HG03439 (cell line): ENCODE results near the gene CCDC85A.

ENCODE experiments used
- ATAC-seq: cut with Tn5 transposase; IDR thresholded peaks from one replicate; pipeline ENCODE4 v1.9.1; 2021; ENCODE audit warnings: mild to moderate bottlenecking, moderate library complexity; ENCODE audit not compliant: unreplicated experiment

CCDC85A gene

DNA sequence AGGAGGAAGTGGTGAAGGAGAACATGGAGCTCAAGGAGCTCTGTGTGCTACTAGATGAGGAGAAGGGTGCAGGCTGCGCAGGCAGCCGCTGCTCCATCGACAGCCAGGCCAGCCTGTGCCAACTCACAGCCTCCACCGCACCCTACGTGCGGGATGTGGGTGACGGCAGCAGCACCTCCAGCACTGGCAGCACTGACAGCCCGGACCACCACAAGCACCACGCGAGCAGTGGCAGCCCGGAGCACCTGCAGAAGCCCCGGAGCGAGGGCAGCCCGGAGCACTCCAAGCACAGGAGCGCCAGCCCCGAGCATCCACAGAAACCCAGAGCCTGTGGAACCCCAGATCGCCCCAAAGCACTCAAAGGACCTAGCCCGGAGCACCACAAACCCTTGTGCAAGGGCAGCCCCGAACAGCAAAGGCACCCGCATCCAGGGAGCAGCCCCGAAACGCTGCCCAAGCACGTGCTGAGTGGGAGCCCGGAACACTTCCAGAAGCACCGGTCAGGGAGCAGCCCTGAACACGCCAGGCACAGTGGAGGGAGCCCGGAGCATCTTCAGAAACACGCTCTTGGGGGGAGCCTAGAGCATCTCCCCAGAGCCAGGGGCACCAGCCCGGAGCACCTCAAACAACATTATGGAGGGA lies 9.0 kb downstream of the CCDC85A start:
- ATAC-seq, result no peak

DNA sequence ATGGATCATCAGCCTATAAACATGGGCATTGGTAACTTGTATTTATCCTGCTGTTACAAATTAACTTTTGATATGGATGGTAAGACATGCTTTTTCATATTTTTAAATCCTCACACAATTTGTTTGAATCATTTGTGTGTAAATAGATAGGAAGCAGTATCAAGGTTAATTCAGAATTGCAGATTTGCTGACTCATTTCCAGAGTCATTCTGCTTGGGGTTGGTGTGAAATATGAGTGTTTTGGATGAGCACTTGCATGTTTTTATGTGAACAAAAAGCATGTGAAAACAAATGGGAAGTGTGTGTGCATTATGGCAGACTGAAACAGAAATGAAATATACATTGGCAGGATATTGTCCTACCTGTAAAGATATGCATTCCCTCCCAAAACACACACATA lies 11.8 kb downstream of the CCDC85A start:
- no peak for ATAC-seq

DNA sequence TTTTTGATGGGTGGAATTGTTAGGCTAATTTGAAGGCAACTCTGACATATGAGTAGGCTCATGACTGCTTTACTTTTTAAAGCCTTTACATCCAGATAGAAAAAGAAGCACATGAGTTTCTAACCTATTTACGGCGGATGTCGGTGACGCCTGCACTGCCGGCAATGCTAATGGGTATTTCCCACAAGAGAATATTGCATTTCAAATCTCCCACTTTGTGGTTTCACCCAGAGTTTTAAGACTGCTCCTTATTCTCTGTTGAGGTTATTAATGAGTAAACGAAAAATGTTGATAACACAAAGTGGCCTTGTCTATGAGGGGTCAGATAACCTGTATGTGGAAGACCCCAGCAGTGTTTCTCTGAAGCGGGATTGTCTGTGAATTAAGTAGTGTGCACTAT lies 14.0 kb downstream of the CCDC85A start:
- ATAC-seq, result no peak

DNA sequence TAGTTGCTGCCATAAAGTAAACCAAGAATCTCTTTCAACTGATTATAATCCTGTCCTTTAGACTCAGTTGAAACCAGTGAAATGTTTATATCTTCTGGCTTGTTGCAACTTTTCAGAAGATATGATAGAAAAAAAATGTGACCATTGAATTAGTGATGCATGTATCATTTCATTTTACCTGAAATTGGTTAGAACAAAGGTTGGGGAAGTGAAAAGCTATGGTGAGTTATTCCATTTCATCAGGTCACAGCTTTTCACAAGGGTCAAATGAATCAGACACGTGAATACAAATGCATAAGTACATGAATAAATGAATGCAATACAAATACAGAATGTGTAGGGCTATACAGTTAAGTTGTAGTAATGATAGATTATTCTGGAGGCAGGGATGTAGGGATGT lies 15.1 kb downstream of the CCDC85A start:
- no peak for ATAC-seq

DNA sequence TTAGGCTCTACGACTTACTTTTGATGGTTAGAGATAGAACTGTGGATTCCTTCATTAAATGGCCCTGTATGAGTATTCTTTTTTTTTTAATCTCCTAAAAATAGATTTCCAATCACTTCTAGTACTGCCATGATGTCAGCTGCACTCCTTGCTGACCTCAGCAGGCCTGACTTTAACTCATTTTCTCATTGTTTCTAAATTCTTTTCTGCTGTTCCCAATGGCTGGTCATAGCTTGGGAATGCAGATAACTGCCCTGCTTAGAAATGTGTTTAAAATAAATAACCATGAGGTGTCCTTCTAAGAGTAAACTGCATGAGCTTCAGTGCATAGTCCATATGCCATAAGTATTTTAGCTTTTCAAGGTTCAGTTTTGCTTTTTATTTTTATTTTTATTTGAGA lies 15.7 kb downstream of the CCDC85A start:
- ATAC-seq, result no peak

DNA sequence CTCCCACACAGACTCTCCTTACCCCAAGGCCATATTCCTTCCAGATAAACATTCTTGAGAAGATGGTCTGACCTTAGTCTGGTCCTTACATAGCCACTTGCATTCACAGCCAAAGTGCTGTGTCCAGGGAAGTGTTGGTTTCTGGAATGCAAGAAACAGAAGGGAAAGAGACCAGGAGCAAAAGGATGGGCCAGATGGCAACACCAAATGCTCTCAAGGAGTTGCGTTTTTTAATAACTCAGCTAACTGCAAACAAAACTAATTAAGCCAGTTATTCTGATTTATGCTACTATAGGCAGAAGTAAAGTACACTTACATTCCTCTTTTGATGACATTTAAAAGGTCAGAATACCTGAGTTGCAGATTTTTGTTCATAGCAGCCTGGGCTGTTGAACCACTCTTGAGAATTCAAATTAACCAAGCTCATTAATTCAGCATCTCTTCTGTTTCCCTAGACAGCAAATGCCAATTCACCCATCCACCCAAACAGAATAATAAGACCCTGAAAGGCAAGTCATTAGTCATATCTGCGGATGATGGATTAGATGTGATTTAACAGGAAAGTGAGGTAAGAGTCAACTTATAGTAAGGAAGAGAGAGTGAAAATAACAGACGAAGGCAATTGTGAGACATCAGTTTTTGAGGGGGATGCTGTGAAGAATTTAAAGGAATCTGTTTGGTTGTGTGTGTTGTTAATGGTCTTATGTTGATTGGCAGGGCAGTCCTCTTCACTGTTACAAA lies 18.8 kb downstream of the CCDC85A start:
- no peak for ATAC-seq

DNA sequence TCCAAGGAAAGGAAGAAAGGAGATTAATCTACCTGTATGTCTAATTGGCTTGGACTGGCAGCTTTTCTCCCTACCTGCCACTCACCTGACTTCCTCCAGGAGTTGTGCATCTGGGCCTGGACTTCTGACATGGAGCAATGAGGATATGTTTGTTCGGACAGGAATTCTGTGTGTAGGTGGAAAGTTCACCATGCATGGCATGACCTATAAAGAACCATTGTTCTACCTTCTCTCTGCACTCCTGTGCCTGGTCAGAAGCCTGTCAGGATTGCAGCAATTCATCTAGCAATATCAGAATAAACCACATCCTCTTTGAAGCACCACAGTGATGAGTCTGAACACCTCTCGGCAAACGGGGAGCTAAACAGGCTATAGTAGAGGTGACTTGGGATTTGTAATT lies 20.8 kb downstream of the CCDC85A start:
- ATAC-seq, result no peak

DNA sequence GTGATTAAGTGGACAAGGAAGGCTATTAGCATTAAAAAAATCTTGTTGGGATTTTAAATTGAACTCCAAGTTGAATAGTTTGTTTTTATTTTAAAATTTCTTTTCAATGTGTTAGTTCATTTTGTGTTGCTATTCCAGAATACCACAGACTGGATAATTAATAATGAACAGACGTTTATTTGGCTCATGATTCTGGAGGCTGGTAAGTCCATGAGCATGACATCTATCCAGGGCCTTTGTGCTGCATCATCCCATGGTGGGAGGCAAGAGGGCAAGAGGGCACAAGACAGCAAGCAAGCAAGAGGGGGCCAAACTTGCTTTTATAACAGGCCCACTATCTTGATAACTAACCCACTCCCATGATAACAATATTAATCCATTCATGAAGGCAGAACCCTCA lies 22.5 kb downstream of the CCDC85A start:
- ATAC-seq, result no peak

DNA sequence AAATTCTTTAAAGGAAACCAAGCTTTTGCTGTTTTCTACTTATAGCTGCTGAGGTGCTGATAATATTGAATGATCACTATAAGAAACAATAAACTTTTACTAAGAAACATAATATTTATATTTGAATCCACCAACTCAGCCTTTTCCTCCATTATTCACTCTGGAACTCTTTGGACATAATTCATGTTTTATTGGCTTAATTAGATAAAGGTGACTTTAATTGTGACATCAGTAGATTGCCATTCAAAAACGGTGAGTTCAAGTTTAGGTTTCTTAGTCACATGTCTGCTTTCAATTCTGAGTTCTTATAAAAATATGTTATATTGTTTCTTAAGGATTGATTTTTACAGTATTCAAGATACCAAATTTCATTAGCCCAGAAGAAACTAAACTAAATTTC lies 24.0 kb downstream of the CCDC85A start:
- ATAC-seq, result no peak

DNA sequence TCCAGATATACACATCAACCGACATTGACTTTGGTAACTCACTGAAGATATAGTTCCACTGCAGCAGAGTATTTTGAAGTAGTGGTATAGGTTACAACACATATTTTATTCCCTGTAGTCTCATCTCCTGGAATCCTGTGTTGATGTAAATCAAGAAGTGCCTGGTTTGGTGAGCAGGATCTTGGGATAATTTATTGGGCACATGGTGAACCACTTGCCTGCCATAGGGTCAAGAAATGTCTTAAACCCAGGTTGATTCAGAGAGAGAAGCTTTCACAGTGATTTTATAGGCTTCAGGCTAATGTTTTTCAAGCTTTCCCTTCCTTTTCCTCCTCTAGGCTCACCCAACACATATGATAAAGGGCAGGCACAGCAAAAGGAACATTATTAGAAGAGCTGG lies 24.6 kb downstream of the CCDC85A start:
- ATAC-seq, result no peak

DNA sequence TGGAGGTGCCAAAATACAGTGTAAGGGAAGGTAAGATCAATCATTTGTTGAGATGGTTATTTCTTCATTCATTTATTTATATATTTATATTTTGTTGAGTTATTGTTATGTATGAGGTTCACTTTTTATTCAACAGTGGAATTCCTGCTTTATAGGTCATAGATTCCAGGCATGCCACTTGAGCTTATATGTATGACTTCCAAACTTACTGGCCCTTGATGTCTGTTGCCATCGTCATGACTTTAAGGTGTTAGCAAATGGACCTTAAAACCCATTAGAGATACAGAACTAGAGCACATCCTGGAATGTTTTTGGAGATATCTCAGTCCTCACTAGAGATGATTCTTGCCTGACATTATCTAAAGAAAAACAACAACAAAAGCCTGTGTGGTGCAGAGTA lies 25.9 kb downstream of the CCDC85A start:
- ATAC-seq, result no peak

DNA sequence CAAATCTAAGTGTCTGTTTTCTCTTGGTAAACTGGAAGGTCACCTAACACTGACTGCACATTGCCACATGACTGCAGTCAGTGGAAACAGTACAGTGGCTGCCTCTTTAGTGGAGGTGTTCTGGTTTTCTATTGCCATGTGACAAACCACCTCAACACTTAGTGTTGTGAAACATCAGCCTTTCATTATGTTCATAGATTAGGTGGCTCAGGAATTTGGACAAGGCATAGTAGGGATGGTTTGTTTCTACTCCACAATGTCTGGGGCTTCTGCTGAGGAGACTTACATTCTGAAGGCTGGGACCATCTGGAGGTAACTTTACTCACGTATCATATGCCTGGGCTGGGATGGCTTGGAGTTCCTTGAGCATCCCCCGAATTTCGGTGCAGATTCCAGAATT lies 26.5 kb downstream of the CCDC85A start:
- no peak for ATAC-seq

DNA sequence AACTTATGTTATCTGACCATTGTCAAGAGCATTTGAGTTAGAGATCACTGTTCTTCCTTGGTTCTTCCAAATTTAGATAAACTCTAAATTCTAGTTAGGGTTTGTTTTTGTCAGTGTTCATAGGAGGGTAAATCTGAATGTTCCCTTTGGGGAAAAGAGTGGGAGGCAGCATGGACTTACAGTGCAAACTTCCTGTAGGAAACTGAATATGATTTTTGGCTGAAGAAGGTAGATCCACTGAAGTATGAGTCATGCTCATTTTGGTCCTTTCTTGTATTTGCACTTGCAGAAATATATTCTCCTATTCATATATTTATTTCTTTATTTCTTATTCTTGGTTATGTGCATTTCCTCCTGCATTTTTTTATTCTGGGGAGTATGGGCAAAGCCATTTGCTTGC lies 27.3 kb downstream of the CCDC85A start:
- no peak for ATAC-seq

DNA sequence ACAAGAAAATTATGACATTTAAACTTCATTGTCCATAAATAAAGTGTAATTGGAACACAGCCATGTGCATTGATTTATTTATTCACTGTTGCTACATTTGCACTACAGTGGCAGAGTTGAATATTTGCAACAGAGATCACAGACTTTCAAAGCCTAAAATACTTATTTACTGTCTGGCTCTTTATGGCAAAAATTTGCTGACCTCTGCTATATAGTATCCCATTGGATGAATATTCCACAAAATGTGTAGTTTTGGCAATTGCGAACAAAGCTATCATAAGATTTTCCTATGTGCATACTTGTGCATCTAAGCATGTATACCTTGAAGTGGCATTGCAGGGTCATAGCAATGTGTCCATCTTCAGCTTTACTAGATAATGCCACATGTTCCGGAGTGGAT lies 32.1 kb downstream of the CCDC85A start:
- ATAC-seq, result no peak

DNA sequence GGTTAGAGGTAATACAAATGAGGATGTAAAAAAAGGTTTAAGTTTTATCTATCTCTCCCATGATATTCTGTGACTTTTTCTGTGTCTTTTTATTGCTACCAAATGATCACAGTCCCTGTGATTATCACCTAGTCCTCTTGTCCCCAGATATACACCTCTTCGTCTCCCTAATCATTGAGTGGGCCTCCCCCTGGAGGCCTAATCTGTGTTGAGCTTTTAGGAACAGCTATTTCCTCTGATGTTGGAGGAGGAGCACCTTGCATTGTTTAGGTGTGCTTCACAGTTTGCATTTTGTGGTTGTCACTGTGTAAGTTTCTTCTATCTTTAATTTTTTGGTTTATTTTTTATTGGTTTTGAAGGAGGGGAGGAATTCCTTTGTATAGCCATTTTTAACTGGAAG lies 33.3 kb downstream of the CCDC85A start:
- ATAC-seq, result no peak

DNA sequence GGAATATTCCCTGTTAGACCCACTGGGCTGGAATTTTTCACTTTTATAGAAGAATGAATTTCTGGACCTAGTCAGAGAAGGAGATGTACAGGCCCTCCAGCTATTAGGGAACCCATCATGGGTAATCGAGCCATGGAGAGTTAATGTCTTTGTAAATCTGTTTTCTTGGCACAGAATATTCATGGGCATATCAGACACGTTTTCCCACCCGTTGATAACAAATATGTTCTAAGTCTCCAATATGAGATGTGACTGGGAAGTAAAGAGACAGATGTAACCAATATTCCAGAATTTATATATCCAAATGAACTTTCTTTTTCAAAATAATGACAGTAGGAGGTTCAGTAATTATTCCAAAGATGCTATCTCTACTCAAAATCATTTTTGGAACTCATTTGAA lies 38.7 kb downstream of the CCDC85A start:
- ATAC-seq, result no peak

DNA sequence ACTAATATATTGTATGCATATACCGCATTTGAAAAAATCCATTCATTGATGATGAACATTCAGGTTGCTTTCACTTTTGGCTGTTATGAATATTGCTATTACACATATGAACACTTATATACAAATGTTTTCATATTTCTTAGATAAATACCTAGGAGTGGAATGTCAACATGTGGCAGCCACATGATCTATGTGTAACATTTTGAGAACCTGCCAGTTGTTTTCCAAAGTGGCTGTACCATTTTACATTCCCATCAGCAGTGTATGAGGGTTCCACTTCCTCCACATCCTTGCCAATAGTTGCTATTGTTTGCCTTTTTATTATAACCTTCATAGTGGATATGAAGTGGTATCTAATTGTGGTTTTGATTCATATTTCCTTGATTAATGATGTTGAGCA lies 40.5 kb downstream of the CCDC85A start:
- ATAC-seq, result no peak

DNA sequence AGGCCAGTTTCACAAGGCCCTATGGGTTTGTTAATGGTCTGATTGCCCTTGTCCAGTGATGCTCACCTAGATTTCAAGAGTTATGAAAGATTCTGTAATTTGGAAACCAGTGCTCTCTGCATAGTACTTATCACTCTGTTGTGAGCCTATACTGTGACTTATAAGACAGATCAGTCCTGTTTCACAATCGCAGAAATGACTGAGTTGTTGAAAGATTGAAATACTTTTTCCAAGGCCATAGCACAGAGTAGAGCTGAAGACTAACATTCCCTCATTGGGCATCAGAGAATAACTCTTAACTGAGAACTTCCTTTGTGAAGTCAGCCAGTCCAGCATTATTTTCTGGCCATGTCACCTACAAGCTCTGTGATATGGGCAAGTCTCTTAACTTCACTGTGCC lies 44.0 kb downstream of the CCDC85A start:
- no peak for ATAC-seq

DNA sequence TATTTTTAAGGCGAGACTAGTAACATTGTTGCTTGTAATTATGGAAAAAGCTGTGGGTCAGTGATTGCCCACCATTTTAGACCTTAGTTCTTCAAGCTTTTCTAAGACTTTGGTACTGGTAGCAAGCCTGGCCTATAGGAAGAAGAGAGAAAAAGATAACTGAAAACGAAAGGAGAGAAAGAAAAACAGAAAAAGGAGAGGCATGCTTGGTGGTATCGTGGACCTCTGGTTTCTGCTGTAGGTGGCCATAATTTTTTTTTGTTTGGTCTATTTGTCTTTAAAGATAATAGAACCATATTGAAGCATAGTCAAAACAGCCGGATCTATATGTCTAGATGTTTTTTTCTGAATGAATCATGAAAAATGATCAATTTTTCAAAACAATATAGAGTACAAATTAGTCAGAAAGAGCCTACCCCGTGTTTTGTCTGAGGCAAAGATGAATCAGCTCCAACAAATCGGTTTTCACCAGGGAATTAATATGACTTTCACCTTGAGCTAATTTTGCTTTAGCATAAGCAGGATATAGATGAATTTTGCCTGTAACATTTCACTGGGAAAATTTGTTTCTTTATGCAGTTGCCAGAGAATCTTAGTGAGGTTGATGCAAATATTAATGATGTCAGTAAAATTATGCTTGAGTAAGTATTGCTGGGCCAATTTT lies 45.7 kb downstream of the CCDC85A start:
- ATAC-seq, result no peak

DNA sequence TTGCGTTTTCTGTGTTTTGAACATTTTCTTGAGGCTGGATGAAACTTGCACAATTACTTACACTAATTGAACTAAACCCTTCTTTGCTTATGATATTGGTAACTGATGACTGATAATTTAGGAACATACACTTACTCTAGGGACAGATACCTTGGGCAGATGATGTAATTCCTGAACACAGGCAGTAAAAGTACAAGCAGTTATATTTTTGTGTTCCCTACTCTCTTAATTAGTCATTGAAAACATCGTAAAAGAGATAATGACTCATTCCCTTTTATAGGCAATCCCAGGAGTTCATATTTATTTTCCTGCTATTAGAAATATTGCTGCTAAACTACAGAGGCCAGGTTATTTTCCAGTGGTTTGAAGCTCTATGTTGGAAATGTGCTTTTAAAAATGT lies 46.4 kb downstream of the CCDC85A start:
- no peak for ATAC-seq

DNA sequence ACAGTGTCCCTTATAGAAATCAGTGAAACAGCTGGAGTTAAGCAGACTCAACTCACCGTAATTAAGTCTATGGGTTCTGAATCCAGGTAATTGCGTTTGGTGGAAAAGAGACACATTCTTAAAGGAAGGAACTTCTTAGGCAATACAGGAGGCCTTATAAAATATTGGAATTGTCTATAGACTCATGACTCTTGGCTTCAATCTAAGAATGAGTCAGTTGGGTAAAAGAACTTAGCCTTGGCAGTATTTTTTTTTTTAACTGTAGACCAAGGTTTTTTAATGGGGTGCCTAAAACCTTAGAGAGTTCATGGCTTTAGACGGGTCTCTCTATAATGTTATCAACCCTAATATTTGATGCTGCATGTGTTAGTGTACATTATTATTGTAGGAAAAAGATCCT lies 47.6 kb downstream of the CCDC85A start:
- no peak for ATAC-seq

DNA sequence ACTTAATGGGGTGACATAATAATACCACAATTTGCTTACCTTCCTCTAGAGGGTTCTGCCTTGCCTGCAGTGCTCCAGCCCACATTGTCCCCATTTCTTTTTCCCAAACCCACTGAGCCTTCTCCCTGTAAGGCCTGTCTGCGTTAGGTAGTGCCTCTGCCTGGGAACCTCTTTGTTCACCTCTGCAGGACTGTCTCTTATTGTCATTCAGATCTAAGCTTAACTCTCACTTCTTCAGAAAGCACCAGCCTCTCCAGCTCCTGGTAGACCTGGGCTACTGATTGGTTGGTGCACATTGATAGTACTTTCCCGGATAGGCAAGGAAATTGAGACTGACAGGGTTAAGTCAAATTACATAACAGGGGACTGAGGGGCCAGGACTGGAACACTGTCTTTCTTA lies 49.1 kb downstream of the CCDC85A start:
- ATAC-seq, result no peak
